ENCODE measurements around the gene CHRNA7. TPM values are rescaled to one million over a fixed set of nuclear protein-coding genes. Genes with fewer than 3 reads are reported as not detected.
"Not testable (repeated sequence)": the region's sequence is repeated elsewhere in the genome, so short reads cannot be mapped to it uniquely, and the experiment has no call there.

Gene CHRNA7
- total RNA-seq, 1 donor from 2014 or later, result 1.5 TPM

- not testable (repeated sequence) for DNase-seq (ENCODE audit: low read depth)
Measured at GRCh38 chr15:32167913-32168312, 137.6 kb downstream of the CHRNA7 start.

GRCh38 chr15:32180579-32180978 is 150.3 kb downstream of the CHRNA7 start:
- not testable (repeated sequence) for DNase-seq (ENCODE audit: low read depth)

GRCh38 chr15:32193780-32194179 is 163.5 kb downstream of the CHRNA7 start:
- DNase-seq (ENCODE audit: low read depth), result not testable (repeated sequence)

GRCh38 chr15:32196206-32196605 is 165.9 kb downstream of the CHRNA7 start:
- not testable (repeated sequence) for DNase-seq (ENCODE audit: low read depth)

GRCh38 chr15:32198938-32199337 is 168.6 kb downstream of the CHRNA7 start:
- not testable (repeated sequence) for DNase-seq (ENCODE audit: low read depth)

- DNase-seq (ENCODE audit: low read depth), result not testable (repeated sequence)
Measured at GRCh38 chr15:32209081-32209480, 178.8 kb downstream of the CHRNA7 start.

GRCh38 chr15:32218666-32219065 is 188.4 kb downstream of the CHRNA7 start:
- DNase-seq (ENCODE audit: low read depth), result no peak

Other genes with a start within 250 kb of the CHRNA7 start
- 0.94 TPM in 1 of 2 replicates, not detected in the other for gene OTUD7A, start 159.8 kb upstream of the CHRNA7 start, total RNA-seq